Measurements from ENCODE around the gene CEP85L.

Gene CEP85L

DNA sequence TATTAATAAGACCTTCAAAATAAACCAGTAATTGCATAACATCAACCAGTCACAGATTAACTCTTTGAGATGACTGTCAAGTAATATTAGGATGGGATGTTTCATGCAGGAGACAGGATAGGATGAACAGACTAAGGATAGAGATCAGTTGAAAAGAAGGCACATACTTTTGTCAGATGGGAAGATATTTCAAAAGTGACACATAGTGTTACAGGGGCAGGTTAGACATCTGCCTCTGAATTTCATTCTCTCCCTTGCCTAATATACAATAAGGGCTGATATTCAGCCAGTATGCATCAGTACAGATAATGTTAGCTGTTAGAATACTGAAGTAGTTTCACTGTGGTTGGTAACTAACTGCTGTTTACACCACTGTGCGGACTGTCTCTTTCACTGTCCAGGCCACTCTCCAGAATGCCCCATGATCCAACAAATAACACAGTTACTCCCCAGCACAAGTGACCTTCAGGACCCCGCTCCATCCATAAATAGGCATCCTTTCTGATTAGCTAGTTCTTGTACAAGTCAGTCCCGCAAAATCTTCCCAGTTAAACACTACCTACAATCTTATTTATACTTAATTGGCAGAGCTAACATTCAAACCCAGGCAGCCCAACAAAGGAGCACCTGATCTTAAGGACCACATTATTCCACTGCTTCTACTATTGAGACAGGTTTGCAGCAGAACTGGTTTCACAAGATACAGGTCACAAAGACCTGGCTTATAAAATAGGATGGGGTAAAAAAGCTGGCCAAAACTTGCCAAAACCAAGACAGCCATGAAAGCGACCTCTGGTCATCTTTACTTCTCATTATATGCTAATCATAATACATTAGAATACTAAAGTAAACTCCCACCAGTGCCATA lies 125.2 kb downstream of the CEP85L start:
- H3K4me3 ChIP-seq (ENCODE audit: low read length) = no peak overlapping the region
- H3K4me1 ChIP-seq (ENCODE audit: control insufficient read depth, insufficient read depth, low read length) = peaks cover 2% of the 10 kb centered on the region
- H3K27me3 ChIP-seq (ENCODE audit: control insufficient read depth, insufficient read depth, low read length) = no peaks in the 10 kb centered on the region
- H3K4me2 ChIP-seq (ENCODE audit: low read length) = no peak overlapping the region
- H3K36me3 ChIP-seq (ENCODE audit: insufficient read depth, low read length) = peaks cover 5% of the 10 kb centered on the region
- H3K9me3 ChIP-seq (replicated peaks; ENCODE audit: low read length) = peaks cover 3% of the 10 kb centered on the region
- H3K9ac ChIP-seq (ENCODE audit: low read depth, low read length) = no peak overlapping the region

DNA sequence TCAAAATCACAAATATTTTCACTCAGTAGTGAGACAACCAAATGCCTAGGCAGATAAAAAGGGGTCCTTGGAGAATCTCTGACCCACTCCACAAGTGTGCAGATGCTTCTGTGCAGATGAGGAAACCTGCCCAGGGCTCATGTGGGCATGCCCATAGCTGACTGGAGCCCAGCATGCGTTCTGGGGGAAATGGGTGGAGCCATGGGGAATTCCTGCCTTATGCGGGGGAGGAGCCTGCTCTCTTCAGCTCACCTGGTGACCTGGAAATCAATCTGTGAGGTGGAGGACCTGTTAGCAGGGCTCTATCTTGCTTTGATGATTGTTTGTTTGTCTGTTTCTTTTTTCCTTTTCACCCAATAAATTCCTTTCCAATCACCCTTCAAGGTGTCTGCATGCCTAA lies 126.7 kb downstream of the CEP85L start:
- Histone ChIP-seq H3K4me1 (ENCODE audit: control insufficient read depth, insufficient read depth, low read length) (peaks cover 2% of the 10 kb centered on the region), H3K9me3 (replicated peaks; ENCODE audit: low read length) (no peaks in the 10 kb centered on the region), H3K36me3 (ENCODE audit: insufficient read depth, low read length) (peaks cover 5% of the 10 kb centered on the region), H3K9ac (ENCODE audit: low read depth, low read length) (no peak overlapping the region), H3K4me3 (ENCODE audit: low read length) (no peak overlapping the region), H3K27me3 (ENCODE audit: control insufficient read depth, insufficient read depth, low read length) (no peaks in the 10 kb centered on the region), H3K4me2 (ENCODE audit: low read length) (no peak overlapping the region)

DNA sequence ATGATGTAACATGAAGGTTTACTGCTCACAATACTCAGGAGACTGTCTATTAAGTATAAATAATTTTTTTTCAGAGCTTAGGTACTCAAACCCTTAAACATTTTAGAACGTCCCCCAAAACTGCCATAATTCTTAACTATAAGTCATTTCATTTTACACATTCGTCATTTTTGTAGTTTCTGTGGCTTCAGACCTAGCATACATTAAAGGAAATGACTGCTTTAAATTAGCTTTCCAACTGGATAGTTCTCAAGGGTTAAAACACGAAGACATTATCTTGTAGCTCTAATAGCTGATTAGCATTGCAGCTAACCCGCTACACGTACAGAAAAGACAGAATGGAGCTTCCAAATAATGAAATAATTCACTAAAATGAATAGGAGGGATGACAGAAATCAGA lies 128.2 kb downstream of the CEP85L start:
- H3K9ac ChIP-seq (ENCODE audit: low read depth, low read length) = no peak overlapping the region
- no peak overlapping the region for H3K4me3 ChIP-seq (ENCODE audit: low read length)
- H3K4me1 ChIP-seq (ENCODE audit: control insufficient read depth, insufficient read depth, low read length) = no peaks in the 10 kb centered on the region
- H3K27me3 ChIP-seq (ENCODE audit: control insufficient read depth, insufficient read depth, low read length) = no peaks in the 10 kb centered on the region
- no peaks in the 10 kb centered on the region for H3K9me3 ChIP-seq (replicated peaks; ENCODE audit: low read length)
- peaks cover 5% of the 10 kb centered on the region for H3K36me3 ChIP-seq (ENCODE audit: insufficient read depth, low read length)
- no peak overlapping the region for H3K4me2 ChIP-seq (ENCODE audit: low read length)

DNA sequence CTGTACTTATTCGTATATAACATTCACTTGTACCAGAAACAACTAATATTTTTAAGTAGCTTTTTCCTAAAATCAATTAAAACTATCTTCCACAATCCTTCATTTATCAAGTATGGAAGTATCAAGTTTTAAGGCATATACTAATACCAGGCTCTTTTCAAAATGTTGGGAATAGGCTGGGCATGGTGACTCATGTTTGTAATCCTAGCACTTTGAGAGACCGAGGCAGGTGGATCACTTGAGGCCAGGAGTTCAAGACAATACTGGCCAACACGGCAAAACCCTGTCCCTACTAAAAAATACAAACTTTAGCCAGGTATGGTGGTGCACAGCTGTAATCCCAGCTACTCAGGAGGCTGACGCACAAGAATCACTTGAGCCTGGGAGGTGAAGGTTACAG lies 129.0 kb downstream of the CEP85L start:
- Histone ChIP-seq H3K9ac (ENCODE audit: low read depth, low read length) (no peak overlapping the region), H3K27me3 (ENCODE audit: control insufficient read depth, insufficient read depth, low read length) (no peaks in the 10 kb centered on the region), H3K36me3 (ENCODE audit: insufficient read depth, low read length) (peaks cover 5% of the 10 kb centered on the region), H3K4me2 (ENCODE audit: low read length) (no peak overlapping the region), H3K9me3 (replicated peaks; ENCODE audit: low read length) (no peaks in the 10 kb centered on the region), H3K4me3 (ENCODE audit: low read length) (no peak overlapping the region), H3K4me1 (ENCODE audit: control insufficient read depth, insufficient read depth, low read length) (no peaks in the 10 kb centered on the region)

DNA sequence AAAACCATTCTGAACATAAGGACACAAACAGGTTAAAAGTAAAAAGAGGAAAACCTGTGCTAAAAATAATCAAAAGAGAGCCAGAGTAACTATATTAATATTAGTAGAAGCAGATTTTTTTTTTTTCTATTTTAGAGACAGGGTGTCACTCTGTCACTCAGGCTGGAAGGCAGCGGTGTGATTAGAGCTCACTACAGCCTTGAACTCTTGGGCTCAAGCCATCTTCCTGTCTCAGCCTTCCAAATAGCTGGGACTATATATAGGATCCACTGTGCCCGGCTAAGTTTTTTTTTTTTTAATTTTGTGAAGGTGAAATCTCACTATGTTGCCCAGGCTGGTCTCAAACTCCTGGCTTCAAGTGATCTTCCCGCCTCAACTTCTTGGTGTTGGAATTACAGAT lies 136.7 kb downstream of the CEP85L start:
- no peak overlapping the region for H3K4me2 ChIP-seq (ENCODE audit: low read length)
- H3K4me3 ChIP-seq (ENCODE audit: low read length) = no peak overlapping the region
- H3K4me1 ChIP-seq (ENCODE audit: control insufficient read depth, insufficient read depth, low read length) = no peaks in the 10 kb centered on the region
- H3K36me3 ChIP-seq (ENCODE audit: insufficient read depth, low read length) = no peaks in the 10 kb centered on the region
- H3K27me3 ChIP-seq (ENCODE audit: control insufficient read depth, insufficient read depth, low read length) = no peaks in the 10 kb centered on the region
- H3K9me3 ChIP-seq (replicated peaks; ENCODE audit: low read length) = no peaks in the 10 kb centered on the region
- H3K9ac ChIP-seq (ENCODE audit: low read depth, low read length) = no peak overlapping the region

DNA sequence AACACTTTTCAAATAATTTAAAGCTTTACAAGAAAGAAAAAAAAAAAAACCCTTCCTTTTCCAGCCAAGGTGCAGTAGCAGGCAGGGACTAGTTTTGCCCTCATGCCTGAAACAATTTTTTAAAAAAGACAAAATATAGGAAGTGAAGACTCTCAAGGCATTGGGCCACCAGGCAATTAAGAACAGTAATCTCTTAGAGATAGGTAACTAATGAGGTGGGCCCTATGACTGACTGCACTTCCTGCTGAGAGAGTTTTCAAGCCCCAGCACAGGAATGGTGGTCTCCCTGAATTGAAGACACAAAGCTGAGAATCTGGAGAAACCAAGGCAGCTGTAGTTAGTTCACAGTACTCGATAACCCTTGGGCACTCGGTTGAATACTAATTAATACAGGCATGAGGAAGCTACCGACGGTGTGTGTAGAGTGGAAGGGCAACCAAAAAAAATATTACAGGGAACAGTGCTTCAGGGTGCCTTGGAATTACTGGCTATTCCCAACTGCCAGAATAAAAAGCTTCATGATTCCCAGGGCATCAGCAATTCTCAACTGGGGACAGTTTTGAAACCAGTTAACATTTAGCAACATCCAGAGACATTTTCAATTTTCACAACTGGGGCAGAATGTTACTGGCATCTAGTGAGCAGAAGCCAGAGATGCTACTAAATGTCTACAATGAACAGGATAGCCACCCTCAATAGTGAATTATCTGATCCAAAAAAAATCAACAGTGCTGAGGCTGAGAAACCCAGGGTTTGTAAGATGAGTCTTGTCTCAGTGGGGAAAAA lies 139.3 kb downstream of the CEP85L start:
- H3K27me3 ChIP-seq (ENCODE audit: control insufficient read depth, insufficient read depth, low read length) = no peaks in the 10 kb centered on the region
- no peaks in the 10 kb centered on the region for H3K4me1 ChIP-seq (ENCODE audit: control insufficient read depth, insufficient read depth, low read length)
- no peak overlapping the region for H3K4me3 ChIP-seq (ENCODE audit: low read length)
- no peaks in the 10 kb centered on the region for H3K9me3 ChIP-seq (replicated peaks; ENCODE audit: low read length)
- H3K9ac ChIP-seq (ENCODE audit: low read depth, low read length) = no peak overlapping the region
- H3K36me3 ChIP-seq (ENCODE audit: insufficient read depth, low read length) = no peaks in the 10 kb centered on the region
- no peak overlapping the region for H3K4me2 ChIP-seq (ENCODE audit: low read length)

DNA sequence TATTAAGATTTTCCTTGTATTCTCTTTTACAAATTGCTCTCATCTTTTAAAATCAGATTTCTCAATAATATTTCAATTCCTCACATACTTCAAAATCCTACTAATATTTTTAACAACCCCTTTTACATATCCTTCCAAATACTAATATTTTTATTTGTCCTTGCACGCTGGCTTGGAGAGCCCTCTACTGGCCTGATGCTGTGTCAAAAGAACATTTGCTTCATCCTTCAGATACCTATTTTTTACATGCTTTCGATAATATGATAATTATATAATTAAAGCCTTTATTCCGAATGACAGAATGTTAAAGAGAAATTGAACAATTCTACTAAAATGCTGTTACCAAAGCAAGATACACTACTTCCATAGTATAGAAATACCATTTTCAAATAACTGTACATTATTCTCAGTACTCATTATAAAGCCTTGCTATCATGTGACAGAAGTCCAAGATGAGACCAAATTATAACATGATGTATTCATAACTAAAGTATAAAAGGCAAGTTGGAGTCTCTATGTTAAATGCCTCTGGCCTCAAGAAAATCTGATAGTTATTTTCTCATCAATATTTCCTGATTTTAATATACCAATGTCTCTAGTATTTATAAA lies 142.3 kb downstream of the CEP85L start:
- no peaks in the 10 kb centered on the region for H3K4me1 ChIP-seq (ENCODE audit: control insufficient read depth, insufficient read depth, low read length)
- no peaks in the 10 kb centered on the region for H3K9me3 ChIP-seq (replicated peaks; ENCODE audit: low read length)
- no peaks in the 10 kb centered on the region for H3K27me3 ChIP-seq (ENCODE audit: control insufficient read depth, insufficient read depth, low read length)
- no peak overlapping the region for H3K9ac ChIP-seq (ENCODE audit: low read depth, low read length)
- H3K4me3 ChIP-seq (ENCODE audit: low read length) = no peak overlapping the region
- H3K36me3 ChIP-seq (ENCODE audit: insufficient read depth, low read length) = peaks cover 7% of the 10 kb centered on the region
- no peak overlapping the region for H3K4me2 ChIP-seq (ENCODE audit: low read length)

DNA sequence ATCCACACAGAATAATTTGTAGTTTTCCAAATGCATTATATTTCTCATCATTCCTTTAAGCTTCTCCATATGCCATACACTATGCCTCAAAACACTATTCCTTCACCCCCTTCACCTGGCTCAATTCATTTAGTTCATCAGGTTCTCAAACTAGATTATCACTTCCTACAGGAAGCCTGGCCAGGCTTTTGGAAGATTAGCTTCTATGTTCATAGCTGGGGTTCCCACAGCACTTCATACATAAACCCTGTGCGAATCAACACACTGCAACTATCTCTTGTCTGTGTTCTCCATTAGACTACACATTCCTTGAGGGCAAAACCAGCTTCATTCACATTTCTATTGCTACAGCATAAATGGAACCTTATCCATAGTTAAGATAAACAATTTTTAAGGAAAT lies 143.8 kb downstream of the CEP85L start:
- H3K9ac ChIP-seq (ENCODE audit: low read depth, low read length) = no peak overlapping the region
- H3K4me2 ChIP-seq (ENCODE audit: low read length) = no peak overlapping the region
- H3K36me3 ChIP-seq (ENCODE audit: insufficient read depth, low read length) = peaks cover 7% of the 10 kb centered on the region
- H3K4me3 ChIP-seq (ENCODE audit: low read length) = no peak overlapping the region
- H3K4me1 ChIP-seq (ENCODE audit: control insufficient read depth, insufficient read depth, low read length) = no peaks in the 10 kb centered on the region
- H3K9me3 ChIP-seq (replicated peaks; ENCODE audit: low read length) = no peaks in the 10 kb centered on the region
- no peaks in the 10 kb centered on the region for H3K27me3 ChIP-seq (ENCODE audit: control insufficient read depth, insufficient read depth, low read length)

DNA sequence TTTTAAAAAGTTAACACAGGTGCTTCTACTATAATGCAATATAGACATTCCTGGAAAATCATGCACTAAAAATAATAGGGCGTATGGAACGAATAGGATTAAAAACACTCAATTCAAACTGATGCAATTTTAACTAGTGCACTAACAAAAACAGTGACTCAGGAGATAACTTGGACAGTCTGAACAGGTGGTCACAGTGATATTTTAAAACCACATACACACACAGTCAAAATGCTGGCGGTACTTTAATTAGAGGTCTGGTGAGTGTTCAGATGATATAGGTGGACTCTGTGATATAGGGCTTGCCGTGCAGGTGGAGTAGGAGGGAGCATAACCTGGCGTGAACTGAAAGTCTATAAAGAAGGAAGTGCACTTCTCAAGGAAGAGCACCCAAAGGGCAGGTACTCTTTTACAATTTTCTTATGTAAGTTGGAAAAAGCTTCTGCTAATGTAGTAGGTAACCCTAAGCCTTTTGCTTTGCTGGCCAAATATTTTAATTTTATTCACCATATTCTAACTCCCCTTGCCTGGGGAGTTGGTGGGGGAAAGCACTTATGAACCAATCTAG lies 145.2 kb downstream of the CEP85L start:
- Histone ChIP-seq H3K36me3 (ENCODE audit: insufficient read depth, low read length) (peaks cover 15% of the 10 kb centered on the region), H3K4me1 (ENCODE audit: control insufficient read depth, insufficient read depth, low read length) (no peaks in the 10 kb centered on the region), H3K9ac (ENCODE audit: low read depth, low read length) (no peak overlapping the region), H3K4me3 (ENCODE audit: low read length) (no peak overlapping the region), H3K4me2 (ENCODE audit: low read length) (no peak overlapping the region), H3K9me3 (replicated peaks; ENCODE audit: low read length) (no peaks in the 10 kb centered on the region), H3K27me3 (ENCODE audit: control insufficient read depth, insufficient read depth, low read length) (no peaks in the 10 kb centered on the region)

DNA sequence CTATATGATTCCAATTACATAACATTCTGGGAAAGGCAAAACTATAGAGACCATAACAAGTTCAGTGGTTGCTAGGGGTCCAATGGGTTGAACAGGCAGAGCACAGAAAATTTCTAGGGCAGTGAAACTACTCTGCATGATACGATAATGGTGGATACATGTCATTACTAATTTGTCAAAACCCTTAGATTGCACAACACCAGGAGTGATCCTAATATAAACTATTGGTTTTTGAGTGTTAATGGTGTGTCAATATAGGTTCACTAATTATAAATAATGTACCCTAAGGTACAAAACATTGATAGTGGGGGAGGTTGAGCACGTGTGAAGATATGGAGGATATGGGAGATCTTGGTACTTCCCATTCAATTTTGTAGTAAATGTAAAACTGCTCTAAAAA lies 145.7 kb downstream of the CEP85L start:
- peaks cover 15% of the 10 kb centered on the region for H3K36me3 ChIP-seq (ENCODE audit: insufficient read depth, low read length)
- H3K4me3 ChIP-seq (ENCODE audit: low read length) = no peak overlapping the region

DNA sequence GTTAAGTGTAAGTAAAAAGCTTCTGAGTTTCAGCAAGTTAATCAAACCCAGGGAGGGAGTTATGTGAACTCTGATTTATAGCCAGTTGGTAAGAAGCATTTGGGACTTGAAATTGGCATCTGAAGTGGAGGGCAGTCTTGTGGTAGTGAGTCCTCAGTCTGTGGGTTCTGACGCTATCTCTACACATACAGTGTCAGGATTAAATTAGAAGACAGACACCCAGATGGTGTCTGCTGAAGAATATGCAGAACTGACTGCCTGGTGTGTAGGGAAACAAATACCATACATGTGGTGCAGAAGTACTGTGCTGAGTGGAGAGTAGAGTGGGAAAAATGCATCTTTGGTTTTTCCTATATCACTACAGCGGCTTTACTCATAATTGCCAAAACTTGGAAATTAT lies 146.8 kb downstream of the CEP85L start:
- Histone ChIP-seq H3K4me1 (ENCODE audit: control insufficient read depth, insufficient read depth, low read length) (no peaks in the 10 kb centered on the region), H3K9me3 (replicated peaks; ENCODE audit: low read length) (no peaks in the 10 kb centered on the region), H3K36me3 (ENCODE audit: insufficient read depth, low read length) (peaks cover 15% of the 10 kb centered on the region), H3K4me2 (ENCODE audit: low read length) (no peak overlapping the region), H3K9ac (ENCODE audit: low read depth, low read length) (no peak overlapping the region), H3K27me3 (ENCODE audit: control insufficient read depth, insufficient read depth, low read length) (no peaks in the 10 kb centered on the region), H3K4me3 (ENCODE audit: low read length) (no peak overlapping the region)

More for the DNA sequence above, 145.7 kb downstream of the CEP85L start:
- Histone ChIP-seq H3K9me3 (replicated peaks; ENCODE audit: low read length) (no peaks in the 10 kb centered on the region), H3K4me1 (ENCODE audit: control insufficient read depth, insufficient read depth, low read length) (no peaks in the 10 kb centered on the region), H3K4me2 (ENCODE audit: low read length) (no peak overlapping the region), H3K27me3 (ENCODE audit: control insufficient read depth, insufficient read depth, low read length) (no peaks in the 10 kb centered on the region), H3K9ac (ENCODE audit: low read depth, low read length) (no peak overlapping the region)

Measured in skeletal muscle satellite cell (primary cell).